ENCODE data around the gene C16orf86.

The C16orf86 gene

DNA sequence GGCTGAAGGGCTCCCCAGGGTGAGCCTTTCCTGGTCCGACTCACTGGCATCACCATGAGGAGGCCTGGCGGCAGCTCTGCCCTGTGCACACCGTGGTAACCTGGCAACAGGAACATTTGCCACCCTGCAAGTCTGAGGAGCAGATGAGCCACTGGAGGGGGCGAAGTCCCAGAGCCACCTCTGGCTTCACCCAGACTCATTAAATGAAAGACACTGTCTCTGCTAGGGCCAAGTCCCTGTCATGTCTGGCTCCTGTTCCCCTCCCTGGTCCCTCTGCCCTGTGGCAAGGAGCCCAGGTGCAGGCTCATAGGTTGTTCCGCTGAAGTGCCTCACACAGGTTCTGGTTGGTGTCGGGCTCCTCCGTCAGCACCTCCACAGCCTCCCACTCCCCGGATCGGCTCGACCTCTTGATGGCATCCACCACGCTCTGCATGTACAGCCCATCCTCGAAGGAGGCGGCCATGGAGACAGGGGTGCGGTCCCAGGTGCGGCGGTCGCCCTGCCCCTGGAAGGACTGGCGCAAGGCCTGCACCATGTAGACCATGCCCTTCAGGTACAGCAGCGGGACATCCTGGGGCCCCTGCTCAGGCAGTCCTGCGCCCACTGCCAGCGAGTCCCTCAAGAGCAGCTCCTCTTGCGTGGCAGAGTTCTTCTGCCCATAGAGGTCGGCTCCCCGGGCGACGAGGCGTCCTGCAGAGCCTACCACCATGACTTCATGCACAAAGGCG is 8.4 kb downstream of the C16orf86 start:
- TF ChIP-seq CTCF (conservative IDR thresholded peaks at IDR 0.05; ENCODE audit: low read length) = no peak
- no peak for DNase-seq (ENCODE audit: low read depth)
- H3K4me3 ChIP-seq (ENCODE audit: low read length) = no peak overlapping the region

DNA sequence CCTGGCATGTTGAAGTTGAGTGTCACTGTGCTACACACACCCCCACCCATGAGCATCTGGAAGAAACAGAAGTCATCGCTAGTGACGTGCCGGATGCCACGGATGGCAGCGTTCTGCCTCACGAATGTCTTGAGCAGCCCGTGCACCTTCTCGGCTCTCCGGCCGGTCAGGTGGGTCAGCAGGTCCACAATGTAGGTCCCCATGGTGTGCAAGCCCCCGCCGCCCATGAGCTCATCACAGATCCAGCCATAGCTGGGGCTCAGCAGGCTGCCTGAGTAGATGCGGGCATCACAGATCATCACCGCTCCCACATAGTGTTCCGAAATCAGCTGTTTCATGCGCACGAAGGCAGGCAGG is 8.9 kb downstream of the C16orf86 start:
- DNase-seq (ENCODE audit: low read depth) = no peak
- TF ChIP-seq CTCF (conservative IDR thresholded peaks at IDR 0.05; ENCODE audit: low read length) = no peak
- H3K4me3 ChIP-seq (ENCODE audit: low read length) = no peak overlapping the region

DNA sequence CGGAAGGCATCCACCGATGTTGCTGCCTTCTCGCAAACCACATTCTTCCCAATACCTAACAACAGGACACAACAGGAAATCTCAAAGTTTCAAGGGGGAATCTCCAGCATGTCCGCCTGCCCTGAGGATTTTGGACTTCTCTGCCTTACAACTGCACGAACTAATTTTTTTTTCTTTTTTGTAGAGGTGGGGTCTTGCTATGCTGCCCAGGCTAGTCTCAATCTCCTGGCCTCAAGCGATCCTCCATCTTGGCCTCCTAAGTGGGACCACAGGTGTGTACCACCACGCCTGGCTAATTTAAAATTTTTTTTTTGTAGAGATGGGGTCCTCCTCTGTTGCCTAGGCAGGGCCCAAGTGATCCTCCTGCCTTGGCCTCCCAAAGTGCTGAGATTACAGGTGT is 9.4 kb downstream of the C16orf86 start:
- no peak for DNase-seq (ENCODE audit: low read depth)
- TF ChIP-seq CTCF (conservative IDR thresholded peaks at IDR 0.05; ENCODE audit: low read length) = no peak
- H3K4me3 ChIP-seq (ENCODE audit: low read length) = no peak overlapping the region

DNA sequence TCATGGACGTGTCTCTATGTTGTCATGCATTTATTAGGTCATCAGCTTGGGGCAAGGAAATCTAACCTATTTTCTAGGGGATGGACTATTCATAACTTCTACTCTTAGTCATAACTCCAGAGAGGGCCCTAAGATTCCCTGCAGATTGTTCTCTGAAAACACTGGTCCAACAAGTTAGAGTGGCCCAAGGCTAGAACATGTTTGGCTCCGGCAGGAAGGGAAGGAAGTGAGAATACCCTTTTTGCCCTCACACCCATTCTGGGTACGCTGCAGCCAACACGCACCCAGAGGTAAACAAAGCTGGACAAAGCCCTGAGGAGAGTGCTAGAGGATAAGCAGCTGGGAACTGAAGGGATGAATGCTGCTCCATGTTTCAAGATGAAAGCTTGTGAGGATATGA is 9.9 kb downstream of the C16orf86 start:
- TF ChIP-seq CTCF (conservative IDR thresholded peaks at IDR 0.05; ENCODE audit: low read length) = no peak
- no peak for DNase-seq (ENCODE audit: low read depth)
- no peak overlapping the region for H3K4me3 ChIP-seq (ENCODE audit: low read length)

GRCh38 chr16:67676939-67677338 is 10.3 kb downstream of the C16orf86 start:
- no peak overlapping the region for H3K4me3 ChIP-seq (ENCODE audit: low read length)
- no peak for TF ChIP-seq CTCF (conservative IDR thresholded peaks at IDR 0.05; ENCODE audit: low read length)
- DNase-seq (ENCODE audit: low read depth) = no peak

GRCh38 chr16:67677712-67678111 is 11.1 kb downstream of the C16orf86 start:
- no peak for TF ChIP-seq CTCF (conservative IDR thresholded peaks at IDR 0.05; ENCODE audit: low read length)
- H3K4me3 ChIP-seq (ENCODE audit: low read length) = no peak overlapping the region
- no peak for DNase-seq (ENCODE audit: low read depth)

DNA sequence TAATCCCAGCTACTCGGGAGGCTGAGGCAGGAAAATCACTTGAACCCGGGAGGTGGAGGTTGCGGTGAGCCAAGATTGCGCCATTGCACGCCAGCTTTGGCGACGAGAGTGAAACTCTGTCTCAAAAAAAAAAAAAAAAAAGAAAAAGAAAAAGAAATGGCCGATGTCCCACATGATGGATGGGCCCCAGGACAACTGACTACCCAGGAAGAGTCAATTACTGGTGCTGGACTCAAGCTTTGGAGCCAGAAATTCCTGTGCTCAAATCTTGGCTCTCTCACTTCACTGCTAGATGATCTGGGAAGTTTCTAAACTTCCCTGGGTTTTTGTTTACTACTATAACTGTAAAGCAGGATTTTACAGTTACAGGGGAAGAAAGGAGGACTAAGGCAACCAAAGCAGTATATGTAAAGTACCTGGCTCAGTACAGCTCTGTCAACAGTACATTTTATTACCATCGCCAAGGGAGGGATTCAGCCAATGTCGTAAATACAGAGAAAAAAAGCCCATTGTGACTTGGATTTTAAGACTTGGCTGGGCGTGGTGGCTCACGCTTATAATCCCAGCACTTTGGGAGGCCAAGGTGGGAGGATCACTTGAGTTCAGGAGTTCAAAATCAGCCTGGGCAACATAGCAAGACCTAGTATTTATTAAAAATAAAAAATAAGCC is 11.9 kb downstream of the C16orf86 start:
- no peak for DNase-seq (ENCODE audit: low read depth)

More for the DNA sequence above, 11.9 kb downstream of the C16orf86 start:
- no peak overlapping the region for H3K4me3 ChIP-seq (ENCODE audit: low read length)
- TF ChIP-seq CTCF (conservative IDR thresholded peaks at IDR 0.05; ENCODE audit: low read length) = no peak

All from AG10803 (cell line).